ENCODE measurements around the gene CCDC194. TPM values are rescaled to one million over a fixed set of nuclear protein-coding genes. Genes with fewer than 3 reads are reported as not detected.

The CCDC194 gene
- total RNA-seq, 1 donor, result not detected

- Histone ChIP-seq H4K20me1 (ENCODE audit: insufficient read depth, low read length) (no peaks in the 10 kb centered on the region), H3K9me3 (ENCODE audit: low read depth, low read length) (no peaks in the 10 kb centered on the region), H2AFZ (ENCODE audit: low read length) (no peak overlapping the region), H3K4me2 (ENCODE audit: insufficient read depth, low read length) (no peak overlapping the region), H3K27me3 (ENCODE audit: insufficient read depth, low read length) (no peaks in the 10 kb centered on the region), H3K27ac (ENCODE audit: low read depth, low read length) (no peak overlapping the region), H3K79me2 (ENCODE audit: insufficient read depth, low read length) (no peaks in the 10 kb centered on the region), H3K4me3 (ENCODE audit: insufficient read depth, low read length) (no peak overlapping the region), H3K4me1 (ENCODE audit: insufficient read depth, low read length) (peaks cover 8% of the 10 kb centered on the region), H3K36me3 (ENCODE audit: insufficient read depth, low read length) (no peaks in the 10 kb centered on the region)
- TF ChIP-seq CTCF (IDR thresholded peaks at IDR 0.05; ENCODE audit: extremely low read depth, low read depth, low read length), result no peak
- DNase-seq (ENCODE audit: insufficient read length, low spot score, missing footprints), result peak; percentile 61
These were observed 53.1 kb downstream of the CCDC194 start for GRCh38 chr19:17340871-17341357.

Other genes starting within 250 kb of the CCDC194 start
- 22.4 and 25.7 TPM in 2 replicates for gene USE1, start 178.8 kb downstream of the CCDC194 start, total RNA-seq
- 2.4 and 3.3 TPM in 2 replicates for gene OCEL1, start 168.0 kb downstream of the CCDC194 start, total RNA-seq
- 29.5 and 32.2 TPM in 2 replicates for gene NR2F6, start 148.3 kb downstream of the CCDC194 start, total RNA-seq
- gene USHBP1, start 129.5 kb downstream of the CCDC194 start, total RNA-seq, result not detected in 2 replicates
- gene BABAM1, start 126.8 kb downstream of the CCDC194 start, total RNA-seq, result 74.8 and 76.7 TPM in 2 replicates
- gene ANKLE1, start 112.3 kb downstream of the CCDC194 start, total RNA-seq, result not detected in 2 replicates
- 12.7 and 14.8 TPM in 2 replicates for gene ABHD8, start 90.8 kb downstream of the CCDC194 start, total RNA-seq
- 21.8 and 40.5 TPM in 2 replicates for gene MRPL34, start 88.3 kb downstream of the CCDC194 start, total RNA-seq
- gene DDA1, start 84.6 kb downstream of the CCDC194 start, total RNA-seq, result 8.5 and 11.6 TPM in 2 replicates
- 5.1 and 7.4 TPM in 2 replicates for gene ANO8, start 59.3 kb downstream of the CCDC194 start, total RNA-seq
- 10.9 and 14.7 TPM in 2 replicates for gene GTPBP3, start 56.6 kb downstream of the CCDC194 start, total RNA-seq
- gene PLVAP, start 16.9 kb downstream of the CCDC194 start, total RNA-seq, result not detected in 2 replicates
- gene BST2, start 11.4 kb upstream of the CCDC194 start, total RNA-seq, result 10.1 and 13.8 TPM in 2 replicates
- gene MVB12A, start 25.9 kb upstream of the CCDC194 start, total RNA-seq, result 41.3 and 50.7 TPM in 2 replicates
- gene TMEM221, start 54.5 kb upstream of the CCDC194 start, total RNA-seq, result not detected in 2 replicates
- gene NXNL1, start 66.7 kb upstream of the CCDC194 start, total RNA-seq, result not detected in 2 replicates
- 47.4 and 64.4 TPM in 2 replicates for gene SLC27A1, start 76.3 kb upstream of the CCDC194 start, total RNA-seq
- gene PGLS, start 117.5 kb upstream of the CCDC194 start, total RNA-seq, result 84.6 and 98.1 TPM in 2 replicates
- gene COLGALT1, start 161.5 kb upstream of the CCDC194 start, total RNA-seq, result 106 and 108 TPM in 2 replicates